Adrenal gland (tissue), 5 donors: ENCODE results near the gene CEP72.

ENCODE experiments used
- CTCF ChIP-seq, 6 experiments: fragments of 450-650 bp in 4 of 6; fragments of 200-600 bp in 2 of 6; sonication (generic) in 1 of 6; IDR thresholded peaks; 1 replicate in 5 of 6; 2 replicates in 1 of 6; pipeline versions ENCODE4 v1.5.1 to v1.8.0; 2016 to 2021; ENCODE audit warnings: antibody characterized with exemption in 6 of 6, mild to moderate bottlenecking in 2 of 6, moderate library complexity in 1 of 6
- POLR2A ChIP-seq, 2 donors: fragments of 450-650 bp; IDR thresholded peaks; one replicate each; pipeline ENCODE4 v1.6.1; 2017; ENCODE audit warnings: antibody characterized with exemption in 2 of 2, mild to moderate bottlenecking in 2 of 2, moderate library complexity in 1 of 2
- donor health status: DM: no; HTN: no; CAD: no.

DNA sequence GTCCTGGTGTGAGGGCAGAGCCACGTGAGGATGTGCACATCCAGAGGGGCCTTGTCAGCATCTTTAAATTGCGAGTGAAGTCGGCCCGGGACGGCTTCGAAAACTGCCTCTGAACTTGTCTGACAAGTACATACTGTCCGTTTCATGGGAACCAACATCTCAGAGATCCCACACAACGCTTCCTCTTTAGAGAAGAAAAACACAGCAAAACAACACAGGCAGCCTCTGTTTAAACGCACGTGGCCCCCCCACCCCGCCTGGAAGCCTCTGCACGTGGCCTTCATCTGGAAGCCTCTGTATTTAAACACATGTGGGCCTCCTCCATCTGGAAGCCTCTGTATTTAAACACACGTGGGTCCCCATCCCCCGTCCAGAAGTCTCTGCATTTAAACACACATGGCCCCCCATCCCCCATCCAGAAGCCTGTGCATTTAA is 29.2 kb downstream of the CEP72 start:
- TF ChIP-seq CTCF (IDR thresholded peaks at IDR 0.05) (no peak), POLR2A (IDR thresholded peaks at IDR 0.05) (no peak)
